ENCODE measurements around the gene YPEL1.
"Not testable (repeated sequence)": the region's sequence is repeated elsewhere in the genome, so short reads cannot be mapped to it uniquely, and the experiment has no call there.

YPEL1 gene

DNA sequence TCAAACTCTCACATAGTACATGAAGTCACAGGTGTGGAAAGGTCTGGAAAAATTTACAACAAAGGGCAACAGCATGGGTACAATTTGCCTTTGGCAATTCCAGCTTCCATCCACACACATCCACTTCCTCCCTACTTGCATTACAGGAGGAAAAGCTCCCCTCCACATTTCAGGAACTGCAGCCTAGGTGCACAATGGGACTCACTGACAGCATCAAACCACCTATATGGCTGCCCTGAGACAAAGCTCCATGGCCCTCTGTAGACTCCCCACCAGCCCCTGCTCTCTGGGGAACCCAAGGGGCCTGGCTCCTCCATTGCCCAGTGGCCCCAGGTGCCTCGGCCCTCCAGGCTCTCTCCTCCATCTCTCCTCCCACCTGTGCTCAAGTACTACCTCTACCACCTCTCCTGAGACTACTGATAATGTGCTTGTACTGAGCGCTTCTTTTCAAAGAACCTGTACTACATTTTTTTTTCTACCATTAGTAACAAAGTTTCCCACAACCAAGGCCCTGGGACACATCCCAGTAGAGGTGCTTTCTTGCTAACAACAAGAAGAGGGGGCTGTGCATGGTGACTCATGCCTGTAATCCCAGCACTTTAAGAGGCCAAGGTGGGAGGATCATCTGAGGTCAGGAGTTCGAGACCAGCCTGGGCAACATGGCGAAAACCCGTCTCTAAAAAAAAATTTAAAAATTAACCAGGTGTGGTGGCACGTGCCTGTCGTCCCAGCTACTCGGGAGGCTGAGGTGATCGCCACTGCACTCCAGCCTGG is 4.9 kb downstream of the YPEL1 start:
- H3K4me3 ChIP-seq (ENCODE audit: low read depth, low read length): no peak overlapping the region
- no peak for DNase-seq (ENCODE audit: low read depth)
- no peak for TF ChIP-seq CTCF (IDR thresholded peaks at IDR 0.05; ENCODE audit: insufficient read depth, low read depth, low read length, missing control alignments)

- not testable (repeated sequence) for DNase-seq (ENCODE audit: low read depth); H3K4me3 ChIP-seq (ENCODE audit: low read depth, low read length)
Observed at GRCh38 chr22:21729184-21729583, 6.4 kb downstream of the YPEL1 start.

- H3K4me3 ChIP-seq (ENCODE audit: low read depth, low read length): no peak overlapping the region
- TF ChIP-seq CTCF (IDR thresholded peaks at IDR 0.05; ENCODE audit: insufficient read depth, low read depth, low read length, missing control alignments): no peak
- DNase-seq (ENCODE audit: low read depth): no peak
Observed at GRCh38 chr22:21728270-21728669, 7.3 kb downstream of the YPEL1 start.

DNA sequence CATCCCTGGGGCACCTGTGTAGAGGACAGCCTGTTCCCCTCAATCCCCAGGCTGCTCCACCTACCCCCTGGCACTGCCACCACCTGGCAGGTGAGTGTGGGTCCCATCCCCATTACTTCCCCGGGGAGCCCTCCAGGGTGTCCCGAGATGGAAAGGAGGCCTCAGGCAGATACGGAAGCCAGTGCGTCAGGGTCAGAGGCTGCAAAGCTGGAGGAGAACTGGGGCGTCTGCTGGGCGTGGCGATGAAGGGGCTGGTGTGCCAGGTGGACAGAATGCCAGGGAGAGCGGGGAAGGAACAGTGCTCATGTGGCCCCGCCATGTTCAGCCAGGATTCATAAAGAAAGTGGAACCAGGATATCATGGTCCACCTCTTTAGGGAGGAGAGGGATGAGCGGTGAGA is 7.8 kb downstream of the YPEL1 start:
- no peak overlapping the region for H3K4me3 ChIP-seq (ENCODE audit: low read depth, low read length)
- no peak for TF ChIP-seq CTCF (IDR thresholded peaks at IDR 0.05; ENCODE audit: insufficient read depth, low read depth, low read length, missing control alignments)
- no peak for DNase-seq (ENCODE audit: low read depth)

DNA sequence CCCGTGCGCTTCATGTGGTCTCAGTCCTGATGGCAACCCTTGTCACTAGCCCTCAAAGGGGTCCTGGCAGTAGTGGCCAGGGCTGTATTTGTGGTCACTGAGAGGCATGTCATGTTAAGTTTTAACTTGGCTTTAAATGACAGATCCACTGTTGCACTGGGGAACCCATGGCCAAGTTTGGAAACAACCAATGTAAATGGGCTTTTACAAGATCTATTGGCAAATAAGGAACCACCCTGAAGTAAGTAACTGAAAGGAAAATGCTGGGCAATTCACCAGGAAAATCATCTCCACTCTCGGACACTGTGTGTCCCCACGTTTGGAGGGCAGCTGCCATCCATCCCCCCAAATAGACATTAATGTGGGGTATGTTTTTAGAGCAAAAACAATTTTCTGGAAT is 8.4 kb downstream of the YPEL1 start:
- no peak for DNase-seq (ENCODE audit: low read depth)
- TF ChIP-seq CTCF (IDR thresholded peaks at IDR 0.05; ENCODE audit: insufficient read depth, low read depth, low read length, missing control alignments): no peak
- H3K4me3 ChIP-seq (ENCODE audit: low read depth, low read length): no peak overlapping the region

GRCh38 chr22:21726650-21727049 is 8.9 kb downstream of the YPEL1 start:
- peak; percentile 69 for DNase-seq (ENCODE audit: low read depth)
- TF ChIP-seq CTCF (IDR thresholded peaks at IDR 0.05; ENCODE audit: insufficient read depth, low read depth, low read length, missing control alignments): peak; percentile 54
- no peak overlapping the region for H3K4me3 ChIP-seq (ENCODE audit: low read depth, low read length)

- TF ChIP-seq CTCF (IDR thresholded peaks at IDR 0.05; ENCODE audit: insufficient read depth, low read depth, low read length, missing control alignments): no peak
- DNase-seq (ENCODE audit: low read depth): no peak
- H3K4me3 ChIP-seq (ENCODE audit: low read depth, low read length): no peak overlapping the region
Observed at GRCh38 chr22:21725956-21726649, 9.5 kb downstream of the YPEL1 start.

- not testable (repeated sequence) for DNase-seq (ENCODE audit: low read depth); H3K4me3 ChIP-seq (ENCODE audit: low read depth, low read length)
Observed at GRCh38 chr22:21724496-21724895, 11.1 kb downstream of the YPEL1 start.

- not testable (repeated sequence) for H3K4me3 ChIP-seq (ENCODE audit: low read depth, low read length); DNase-seq (ENCODE audit: low read depth)
Observed at GRCh38 chr22:21721195-21721852, 14.3 kb downstream of the YPEL1 start.

DNA sequence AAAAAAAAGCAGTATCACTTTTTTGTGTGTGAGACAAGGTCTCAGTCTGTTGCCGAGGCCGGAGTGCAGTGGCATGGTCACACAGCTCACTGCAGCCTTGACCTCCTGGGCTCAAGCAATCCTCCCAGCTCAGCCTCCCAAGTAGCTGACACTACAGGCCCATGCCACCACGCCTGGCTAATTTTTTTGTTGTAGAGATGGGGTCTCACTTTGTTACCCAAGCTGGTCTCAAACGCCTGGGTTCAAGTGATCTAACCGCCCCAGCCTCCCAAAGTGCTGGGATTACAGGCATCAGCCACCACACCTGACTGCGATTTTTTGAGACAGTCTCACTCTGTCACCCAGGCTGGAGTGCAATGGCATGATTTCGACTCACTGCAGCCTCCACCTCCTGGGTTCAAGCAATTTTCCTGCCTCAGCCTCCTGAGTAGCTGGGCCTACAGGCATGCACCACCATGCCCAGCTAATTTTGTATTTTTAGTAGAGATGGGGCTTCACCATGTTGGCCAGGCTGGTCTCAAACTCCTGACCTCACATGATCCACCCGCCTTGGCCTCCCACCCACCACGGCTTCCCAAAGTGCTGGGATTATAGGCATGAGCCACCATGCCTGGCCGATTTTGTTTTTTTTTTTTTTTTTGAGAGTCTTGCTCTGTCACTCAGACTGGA is 15.3 kb downstream of the YPEL1 start:
- not testable (repeated sequence) for DNase-seq (ENCODE audit: low read depth); H3K4me3 ChIP-seq (ENCODE audit: low read depth, low read length)

Measured in GM12865 (cell line).